K562 (cell line): ENCODE results near the gene DNMT1. TPM values are rescaled to one million over a fixed set of nuclear protein-coding genes. Genes with fewer than 3 reads are reported as not detected.

Source experiments
- ATAC-seq: fragments of 200-7000 bp; cut with Tn5 transposase; 3 replicates; pipeline ENCODE4 v1.9.1; 2020; ENCODE audit warnings: moderate library complexity
- BruUV-seq: library from RNA; stranded (reverse); fragments of 400-500 nt; replicated peaks from 2 replicates; lab custom pipeline; 2021; lab: Mats Ljungman, UMichigan
- CTCF ChIA-PET: fragments of 300-600 bp; formaldehyde crosslinking; extraction: SDS; loops from one replicate; lab custom pipeline; 2021; ENCODE audit warnings: low intra/inter-chr PET ratio; lab: Yijun Ruan, JAX
- POLR2A ChIA-PET: fragments of 300-600, 350-650 bp; sonication (Branson Sonifier 250); formaldehyde crosslinking; extraction: SDS; loops from one replicate; lab custom pipeline; 2021; ENCODE audit warnings: antibody characterized with exemption, inconsistent platforms; lab: Yijun Ruan, JAX
- DNase-seq, 4 experiments: peaks; one replicate each; pipeline versions ENCODE4 v3.0.0 to v3.0.0-alpha.2; 2011 to 2018; ENCODE audit warnings: low spot score in 3 of 4, mixed read lengths in 3 of 4; ENCODE audit errors: extremely low read depth in 1 of 4
- FAIRE-seq: peaks from 2 replicates; lab custom pipeline; 2011; peaks lifted over from hg19 to GRCh38; lab: Jason Lieb, UNC
- H2AFZ ChIP-seq: 2 replicates; pipeline ENCODE4 v1.6.0; 2011; ENCODE audit warnings: low read depth, low read length, control low read depth, inconsistent platforms
- H3K27ac ChIP-seq: fragments of 200-600 bp; 3 replicates; pipeline ENCODE4 v1.8.0; 2011; ENCODE audit warnings: low read depth, mild to moderate bottlenecking, control low read depth, inconsistent platforms, low read length, moderate library complexity, mixed read lengths; ENCODE audit errors: extremely low read depth
- H3K27me3 ChIP-seq, 2 experiments: fragments of 300-600 bp in 1 of 2; 2 replicates in 1 of 2; 3 replicates in 1 of 2; pipeline versions ENCODE4 v1.6.0 to v1.8.0; 2011; ENCODE audit warnings: inconsistent platforms in 2 of 2, low read length in 2 of 2, mild to moderate bottlenecking in 1 of 2, mixed read lengths in 1 of 2, moderate library complexity in 1 of 2; ENCODE audit not compliant: control insufficient read depth in 2 of 2, insufficient read depth in 2 of 2
- H3K36me3 ChIP-seq: fragments of 300-600 bp; 3 replicates; pipeline ENCODE4 v1.8.0; 2011; ENCODE audit warnings: mild to moderate bottlenecking, low read length, inconsistent platforms; ENCODE audit not compliant: control insufficient read depth, insufficient read depth
- H3K4me1 ChIP-seq, 2 experiments: fragments of 200-600 bp in 1 of 2; replicated peaks in 1 of 2; 2 replicates in 1 of 2; 3 replicates in 1 of 2; pipeline versions ENCODE4 v1.5.1 to v1.8.0; 2011; ENCODE audit warnings: inconsistent platforms in 2 of 2, low read length in 2 of 2, mild to moderate bottlenecking in 1 of 2, mixed read lengths in 1 of 2, moderate library complexity in 1 of 2; ENCODE audit not compliant: control insufficient read depth in 2 of 2, insufficient read depth in 2 of 2
- H3K4me2 ChIP-seq: 2 replicates; pipeline ENCODE4 v1.6.1; 2011; ENCODE audit warnings: low read length, control low read depth, inconsistent platforms, mixed read lengths; ENCODE audit not compliant: insufficient read depth
- H3K4me3 ChIP-seq: fragments of 200-600 bp; sonication (generic), shearing (Covaris generic); 2 replicates; pipeline ENCODE4 v1.5.1; 2016; ENCODE audit warnings: control low read depth, inconsistent platforms
- H3K79me2 ChIP-seq: fragments of 200-600 bp; 3 replicates; pipeline ENCODE4 v1.8.0; 2011; ENCODE audit warnings: low read length, inconsistent platforms; ENCODE audit not compliant: control insufficient read depth, insufficient read depth
- H3K9ac ChIP-seq, 2 experiments: 2 replicates each; pipeline versions ENCODE4 v1.6.0 to v1.6.1; 2011; ENCODE audit warnings: low read depth in 2 of 2, low read length in 2 of 2, control low read depth in 1 of 2, inconsistent platforms in 1 of 2, mild to moderate bottlenecking in 1 of 2, mixed read lengths in 1 of 2; ENCODE audit not compliant: insufficient read depth in 1 of 2
- H3K9me1 ChIP-seq: one replicate; pipeline ENCODE4 v1.6.0; 2011; ENCODE audit warnings: inconsistent platforms, mild to moderate bottlenecking, low read length, moderate library complexity; ENCODE audit not compliant: control insufficient read depth, insufficient read depth
- H3K9me3 ChIP-seq: replicated peaks from 2 replicates; pipeline ENCODE4 v1.5.1; 2011; ENCODE audit warnings: low read depth, low read length, inconsistent platforms; ENCODE audit not compliant: control insufficient read depth, insufficient read depth
- H4K20me1 ChIP-seq: replicated peaks from 2 replicates; pipeline ENCODE4 v1.6.1; 2011; ENCODE audit warnings: low read length, inconsistent platforms, mixed read lengths; ENCODE audit not compliant: control insufficient read depth, insufficient read depth
- GATAD2B ChIP-seq: fragments of 450-650 bp; IDR thresholded peaks from 2 replicates; pipeline ENCODE4 v1.6.1; 2017; ENCODE audit warnings: mild to moderate bottlenecking, borderline replicate concordance
- MEF2A ChIP-seq: IDR thresholded peaks from 2 replicates; pipeline ENCODE4 v1.6.1; 2011; ENCODE audit warnings: low read depth, mild to moderate bottlenecking, low read length, moderate library complexity; ENCODE audit not compliant: control insufficient read depth
- PHB ChIP-seq: fragments of 250-450 bp; sonication (Bioruptor Pico); IDR thresholded peaks from 2 replicates; pipeline ENCODE4 v1.5.0; 2021
- RBM22 ChIP-seq: fragments of 200-400 bp; formaldehyde crosslinking; IDR thresholded peaks from 2 replicates; pipeline ENCODE4 v1.6.1; 2018; ENCODE audit warnings: low read length, low read depth; ENCODE audit not compliant: poor library complexity, severe bottlenecking
- WHSC1 ChIP-seq: IDR thresholded peaks from one replicate; pipeline ENCODE4 v1.6.1; 2012; ENCODE audit warnings: low read length, control low read depth, inconsistent platforms
- ZEB2 ChIP-seq: fragments of 450-650 bp; IDR thresholded peaks from 2 replicates; pipeline ENCODE4 v1.6.1; 2016
- ZNF41 ChIP-seq: fragments of 250-450 bp; sonication (Bioruptor Pico); conservative IDR thresholded peaks from 2 replicates; pipeline ENCODE4 v1.4.0; 2020; ENCODE audit warnings: mild to moderate bottlenecking
- WGBS: fragments of 100-300 bp; shearing (Covaris generic); methylation state at CpG from one replicate; pipeline ENCODE4 v1.1.6; 2016; ENCODE audit warnings: low coverage, mixed read lengths; ENCODE audit not compliant: insufficient coverage; ENCODE audit errors: missing lambda C conversion rate; 5-methylcytosine and 5-hydroxymethylcytosine counted together
- in situ Hi-C: fragments of 300-500 bp; cut with MboI; formaldehyde crosslinking; loops from 4 replicates; pipeline ENCODE4 v1.15.0; 2018; ENCODE audit warnings: inconsistent platforms, mixed read lengths
- intact Hi-C: fragments of 100-400 bp; cut with micrococcal nuclease; formaldehyde crosslinking; loops from 2 replicates; pipeline ENCODE4 v1.14.2; 2022
- polyA plus RNA-seq, 8 experiments: library from polyadenylated mRNA; depleted of rRNA in 4 of 8; stranded (reverse) in 5 of 8; unstranded in 3 of 8; fragments of >200 nt; fragmentation: Nextera tagmentation in 2 of 8; fragmentation: Illumina TruSeq in 1 of 8; extraction: Ambion mirVana in 2 of 8; extraction: Trizol in 1 of 8; gene quantifications; 2 replicates each; pipeline versions ENCODE4 v1.2.1 to v1.2.3, GENCODE V29; 2011 to 2014; ENCODE audit warnings: inconsistent platforms in 1 of 8, missing spikeins in 1 of 8
- total RNA-seq, 7 experiments: library from RNA; depleted of rRNA in 6 of 7; stranded (reverse); fragments of >200 nt in 6 of 7; fragmentation: Illumina TruSeq in 2 of 7; extraction: Trizol in 2 of 7; gene quantifications; 2 replicates each; pipeline versions ENCODE4 v1.2.1 to v1.2.3, GENCODE V29; 2011 to 2021; ENCODE audit warnings: low replicate concordance in 1 of 7
- TF ChIP-seq, protein P1 (sequence below): sonication (generic); formaldehyde crosslinking; IDR thresholded peaks from 2 replicates; pipeline ENCODE4 v1.9.0; 2022; ENCODE audit warnings: mild to moderate bottlenecking, missing genetic modification reagents
- TF ChIP-seq, protein P2 (sequence below): sonication (generic); IDR thresholded peaks from 2 replicates; pipeline ENCODE4 v1.6.1; 2016
- TF ChIP-seq, protein P3 (sequence below): sonication (generic); formaldehyde crosslinking; IDR thresholded peaks from 2 replicates; pipeline ENCODE4 v1.8.0; 2023; ENCODE audit warnings: mild to moderate bottlenecking, missing genetic modification reagents

Gene DNMT1
- total and polyA plus RNA-seq, 9 of the 15 experiments (the other 6 are each of a cell fraction or from before 2014, with no cell fraction given), result 80.1 to 271 (median 121) TPM

DNA sequence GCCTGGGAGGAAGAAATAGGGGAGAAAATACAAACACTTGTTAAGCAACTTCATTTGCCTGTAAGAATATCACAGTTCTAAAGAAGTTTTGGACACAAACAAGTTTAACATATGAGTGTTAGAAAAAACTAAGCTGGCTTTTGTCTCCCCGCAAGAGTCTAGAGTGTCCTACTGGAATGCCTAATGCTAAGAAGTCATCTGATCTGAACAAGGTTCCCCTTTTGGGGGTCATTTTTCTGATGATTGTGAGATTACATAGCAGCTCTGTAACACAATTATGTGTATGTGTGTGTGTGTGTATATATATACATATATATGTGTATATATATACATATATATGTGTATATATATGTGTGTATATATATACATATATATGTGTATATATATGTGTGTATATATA is 12.7 kb downstream of the DNMT1 start:
- 100% methylated on average over 1 of the region's 1 CpG for WGBS
- Histone ChIP-seq H3K9me1 (no peaks in the 10 kb centered on the region), H2AFZ (no peak overlapping the region), H3K36me3 (peaks cover 79% of the 10 kb centered on the region), H3K9ac (no peak overlapping the region), H3K4me1 (peaks cover 3 to 7% of the 10 kb centered on the region in 2 experiments; a peak in 3 of 5 replicates), H3K27me3 (no peaks in the 10 kb centered on the region), H3K9me3 (no peaks in the 10 kb centered on the region), H3K4me2 (no peak overlapping the region), H4K20me1 (peaks cover 14% of the 10 kb centered on the region), H3K27ac (no peak overlapping the region), H3K79me2 (peaks cover 44% of the 10 kb centered on the region)
- DNase-seq (no peak), FAIRE-seq (no peak), ATAC-seq (no peak)
- POLR2A ChIA-PET, result interaction anchor here (0.6 to 1.2 kb wide), 5 partner anchors 9 to 68 kb away, joined by 3 to 4 read pairs (median 3); no protein-coding TSS in a partner anchor
- in situ Hi-C loops (no loop called here), intact Hi-C loops (no loop called here)
- CTCF ChIA-PET, result no interaction called here
- no peak for TF ChIP-seq PHB
- TF ChIP-seq, protein P1, sequence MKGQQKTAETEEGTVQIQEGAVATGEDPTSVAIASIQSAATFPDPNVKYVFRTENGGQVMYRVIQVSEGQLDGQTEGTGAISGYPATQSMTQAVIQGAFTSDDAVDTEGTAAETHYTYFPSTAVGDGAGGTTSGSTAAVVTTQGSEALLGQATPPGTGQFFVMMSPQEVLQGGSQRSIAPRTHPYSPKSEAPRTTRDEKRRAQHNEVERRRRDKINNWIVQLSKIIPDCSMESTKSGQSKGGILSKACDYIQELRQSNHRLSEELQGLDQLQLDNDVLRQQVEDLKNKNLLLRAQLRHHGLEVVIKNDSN (CRISPR knock-in tag), result no peak
- no peak for TF ChIP-seq RBM22
- no peak for TF ChIP-seq GATAD2B
- TF ChIP-seq, all 486 proteins: peak for 0
- no peak overlapping the region for H3K4me3 ChIP-seq
- BruUV-seq, result no TSS peak

DNA sequence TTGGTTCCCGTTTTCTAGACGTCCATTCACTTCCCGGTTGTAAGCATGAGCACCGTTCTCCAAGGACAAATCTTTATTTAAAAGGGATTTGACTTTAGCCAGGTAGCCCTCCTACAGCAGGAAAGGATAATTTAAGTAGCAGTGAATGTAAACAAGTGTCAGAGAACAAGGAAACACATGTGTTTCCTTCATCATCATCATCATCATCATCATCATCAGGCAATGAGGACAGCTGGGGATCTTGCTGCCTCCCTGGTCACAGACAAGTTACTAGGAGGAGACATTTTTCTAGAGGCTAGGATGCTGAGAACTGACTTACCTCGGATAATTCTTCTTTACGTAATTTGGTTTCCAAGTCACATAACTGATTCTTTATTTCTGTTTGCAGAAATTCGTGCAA is 14.3 kb downstream of the DNMT1 start:
- CTCF ChIA-PET, result no interaction called here
- intact Hi-C loops, result no loop called here
- H3K79me2 ChIP-seq, result peaks cover 29% of the 10 kb centered on the region
- TF ChIP-seq, protein P2, sequence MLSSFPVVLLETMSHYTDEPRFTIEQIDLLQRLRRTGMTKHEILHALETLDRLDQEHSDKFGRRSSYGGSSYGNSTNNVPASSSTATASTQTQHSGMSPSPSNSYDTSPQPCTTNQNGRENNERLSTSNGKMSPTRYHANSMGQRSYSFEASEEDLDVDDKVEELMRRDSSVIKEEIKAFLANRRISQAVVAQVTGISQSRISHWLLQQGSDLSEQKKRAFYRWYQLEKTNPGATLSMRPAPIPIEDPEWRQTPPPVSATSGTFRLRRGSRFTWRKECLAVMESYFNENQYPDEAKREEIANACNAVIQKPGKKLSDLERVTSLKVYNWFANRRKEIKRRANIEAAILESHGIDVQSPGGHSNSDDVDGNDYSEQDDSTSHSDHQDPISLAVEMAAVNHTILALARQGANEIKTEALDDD, result no peak
- TF ChIP-seq ZNF41 (CRISPR knock-in tag) (no peak), WHSC1 (no peak), ZEB2 (no peak), MEF2A (no peak)
- TF ChIP-seq, protein P3, sequence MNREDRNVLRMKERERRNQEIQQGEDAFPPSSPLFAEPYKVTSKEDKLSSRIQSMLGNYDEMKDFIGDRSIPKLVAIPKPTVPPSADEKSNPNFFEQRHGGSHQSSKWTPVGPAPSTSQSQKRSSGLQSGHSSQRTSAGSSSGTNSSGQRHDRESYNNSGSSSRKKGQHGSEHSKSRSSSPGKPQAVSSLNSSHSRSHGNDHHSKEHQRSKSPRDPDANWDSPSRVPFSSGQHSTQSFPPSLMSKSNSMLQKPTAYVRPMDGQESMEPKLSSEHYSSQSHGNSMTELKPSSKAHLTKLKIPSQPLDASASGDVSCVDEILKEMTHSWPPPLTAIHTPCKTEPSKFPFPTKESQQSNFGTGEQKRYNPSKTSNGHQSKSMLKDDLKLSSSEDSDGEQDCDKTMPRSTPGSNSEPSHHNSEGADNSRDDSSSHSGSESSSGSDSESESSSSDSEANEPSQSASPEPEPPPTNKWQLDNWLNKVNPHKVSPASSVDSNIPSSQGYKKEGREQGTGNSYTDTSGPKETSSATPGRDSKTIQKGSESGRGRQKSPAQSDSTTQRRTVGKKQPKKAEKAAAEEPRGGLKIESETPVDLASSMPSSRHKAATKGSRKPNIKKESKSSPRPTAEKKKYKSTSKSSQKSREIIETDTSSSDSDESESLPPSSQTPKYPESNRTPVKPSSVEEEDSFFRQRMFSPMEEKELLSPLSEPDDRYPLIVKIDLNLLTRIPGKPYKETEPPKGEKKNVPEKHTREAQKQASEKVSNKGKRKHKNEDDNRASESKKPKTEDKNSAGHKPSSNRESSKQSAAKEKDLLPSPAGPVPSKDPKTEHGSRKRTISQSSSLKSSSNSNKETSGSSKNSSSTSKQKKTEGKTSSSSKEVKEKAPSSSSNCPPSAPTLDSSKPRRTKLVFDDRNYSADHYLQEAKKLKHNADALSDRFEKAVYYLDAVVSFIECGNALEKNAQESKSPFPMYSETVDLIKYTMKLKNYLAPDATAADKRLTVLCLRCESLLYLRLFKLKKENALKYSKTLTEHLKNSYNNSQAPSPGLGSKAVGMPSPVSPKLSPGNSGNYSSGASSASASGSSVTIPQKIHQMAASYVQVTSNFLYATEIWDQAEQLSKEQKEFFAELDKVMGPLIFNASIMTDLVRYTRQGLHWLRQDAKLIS (CRISPR knock-in tag), result no peak

More for the DNA sequence above, 14.3 kb downstream of the DNMT1 start:
- in situ Hi-C loops, result no loop called here
- POLR2A ChIA-PET, result interaction anchor here (0.5 to 1.3 kb wide), 4 partner anchors 12 to 79 kb away, joined by 3 to 4 read pairs (median 3); no protein-coding TSS in a partner anchor
- Histone ChIP-seq H3K36me3 (peaks cover 80% of the 10 kb centered on the region), H3K4me1 (no peaks in the 10 kb centered on the region; a peak in 1 of 5 replicates), H4K20me1 (peaks cover 7% of the 10 kb centered on the region), H3K4me3 (no peak overlapping the region), H3K4me2 (no peak overlapping the region), H3K9me3 (no peaks in the 10 kb centered on the region), H3K27me3 (no peaks in the 10 kb centered on the region), H3K9ac (no peak overlapping the region), H2AFZ (no peak overlapping the region), H3K27ac (no peak overlapping the region), H3K9me1 (no peaks in the 10 kb centered on the region)
- WGBS, result 90% methylated on average over 7 of the region's 7 CpGs
- BruUV-seq, result no TSS peak
- FAIRE-seq, result peak; percentile 61
- no peak for DNase-seq
- ATAC-seq, result no peak
